ENCODE measurements around the gene MTMR12.
"Not testable (repeated sequence)": the region's sequence is repeated elsewhere in the genome, so short reads cannot be mapped to it uniquely, and the experiment has no call there.

MTMR12 gene

DNA sequence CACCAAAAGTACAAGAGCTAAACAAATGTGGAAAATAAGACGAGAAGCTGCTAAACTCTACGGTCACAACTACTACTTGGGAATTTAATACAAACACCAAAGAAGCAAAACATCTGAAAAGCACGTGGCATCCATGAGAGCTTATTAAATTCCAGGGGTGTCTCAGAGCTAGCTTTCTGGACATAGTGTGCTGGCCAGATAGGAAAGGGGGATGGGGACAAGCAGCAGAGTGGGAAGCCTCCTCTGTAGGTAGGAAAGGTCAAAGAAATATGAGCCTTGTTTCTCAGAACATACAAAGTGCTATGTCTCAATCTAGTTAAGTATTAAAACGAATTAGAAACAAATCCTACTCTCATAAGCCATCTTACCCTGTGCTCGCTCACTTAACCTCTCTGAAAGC is 87.3 kb downstream of the MTMR12 start:
- Histone ChIP-seq H3K4me1 (ENCODE audit: control extremely low read depth in 1 of 4, control insufficient read depth in 4 of 4, insufficient read depth in 4 of 4, low read length in 3 of 4) (peaks cover 0 to 13% (median 7%) of the 10 kb centered on the region in 4 experiments), H3K27ac (ENCODE audit: insufficient read depth in 1 of 2, low read depth in 1 of 2, low read length in 2 of 2, poor library complexity in 1 of 2, severe bottlenecking in 2 of 2) (no peak overlapping the region), H3K9me3 (ENCODE audit: control extremely low read depth in 1 of 5, control insufficient read depth in 4 of 5, insufficient read depth in 2 of 5, low read depth in 1 of 5, low read length in 4 of 5) (no peaks in the 10 kb centered on the region), H3K36me3 (ENCODE audit: control insufficient read depth in 4 of 4, insufficient read depth in 4 of 4, low read length in 3 of 4) (peaks cover 0 to 14% (median 9%) of the 10 kb centered on the region in 4 experiments), H3K4me3 (ENCODE audit: control insufficient read depth in 1 of 7, extremely low read depth in 1 of 7, insufficient read depth in 4 of 7, low read depth in 2 of 7, low read length in 6 of 7) (no peak overlapping the region), H3K27me3 (replicated peaks in 2 of 5; ENCODE audit: control insufficient read depth in 4 of 5, insufficient read depth in 5 of 5, low read length in 4 of 5) (no peaks in the 10 kb centered on the region)
- 97% methylated on average over 4 of the region's 5 CpGs for WGBS (ENCODE audit: insufficient coverage)
- ChIA-PET CTCF (interaction anchor here (0.6 to 1.2 kb wide), 2 partner anchors 9 to 30 kb away, joined by 3 read pairs; no protein-coding TSS in a partner anchor), POLR2A (no interaction called here)
- DNase-seq = no peak

DNA sequence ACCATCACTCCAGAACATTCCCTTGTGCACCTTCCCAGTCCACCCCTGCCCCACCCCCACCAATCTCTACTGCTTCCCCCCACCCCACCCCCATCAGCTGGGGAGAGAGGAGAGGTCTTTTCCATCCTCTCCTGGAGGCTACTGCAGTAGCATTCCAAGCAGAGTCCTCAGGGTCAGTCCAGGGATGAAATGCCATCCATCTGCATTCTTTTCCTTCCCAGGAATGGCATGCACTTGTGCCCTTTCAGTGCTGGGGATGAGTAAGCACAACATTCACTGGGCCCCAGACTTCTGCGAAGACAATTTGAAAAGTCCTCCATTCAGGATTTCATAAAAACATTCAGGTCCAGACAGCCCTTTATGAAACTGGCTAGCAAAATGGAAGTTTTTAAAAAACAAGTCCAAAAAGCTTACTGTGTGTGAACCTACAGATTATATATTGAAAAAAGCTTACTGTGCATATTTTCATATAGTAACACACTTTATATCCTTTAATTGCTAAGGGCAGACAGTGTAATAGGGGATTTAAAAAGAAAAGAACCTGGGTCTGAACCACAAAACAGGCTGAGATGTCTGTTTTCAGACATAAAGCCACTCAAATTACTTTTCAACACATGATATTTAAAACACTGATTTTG is 88.6 kb downstream of the MTMR12 start:
- H3K36me3 ChIP-seq (ENCODE audit: control insufficient read depth in 4 of 4, insufficient read depth in 4 of 4, low read length in 3 of 4) = peaks cover 0 to 6% (median 5%) of the 10 kb centered on the region in 4 experiments
- no peak overlapping the region for H3K27ac ChIP-seq (ENCODE audit: insufficient read depth in 1 of 2, low read depth in 1 of 2, low read length in 2 of 2, poor library complexity in 1 of 2, severe bottlenecking in 2 of 2)
- H3K27me3 ChIP-seq (replicated peaks in 2 of 5; ENCODE audit: control insufficient read depth in 4 of 5, insufficient read depth in 5 of 5, low read length in 4 of 5) = no peaks in the 10 kb centered on the region
- WGBS (ENCODE audit: insufficient coverage) = 89% methylated on average over 1 of the region's 1 CpG
- peaks cover 0 to 8% (median under 1%) of the 10 kb centered on the region in 4 experiments for H3K4me1 ChIP-seq (ENCODE audit: control extremely low read depth in 1 of 4, control insufficient read depth in 4 of 4, insufficient read depth in 4 of 4, low read length in 3 of 4)
- CTCF ChIA-PET = no interaction called here
- POLR2A ChIA-PET = no interaction called here
- no peaks in the 10 kb centered on the region for H3K9me3 ChIP-seq (ENCODE audit: control extremely low read depth in 1 of 5, control insufficient read depth in 4 of 5, insufficient read depth in 2 of 5, low read depth in 1 of 5, low read length in 4 of 5)
- DNase-seq = no peak
- H3K4me3 ChIP-seq (ENCODE audit: control insufficient read depth in 1 of 7, extremely low read depth in 1 of 7, insufficient read depth in 4 of 7, low read depth in 2 of 7, low read length in 6 of 7) = no peak overlapping the region

DNA sequence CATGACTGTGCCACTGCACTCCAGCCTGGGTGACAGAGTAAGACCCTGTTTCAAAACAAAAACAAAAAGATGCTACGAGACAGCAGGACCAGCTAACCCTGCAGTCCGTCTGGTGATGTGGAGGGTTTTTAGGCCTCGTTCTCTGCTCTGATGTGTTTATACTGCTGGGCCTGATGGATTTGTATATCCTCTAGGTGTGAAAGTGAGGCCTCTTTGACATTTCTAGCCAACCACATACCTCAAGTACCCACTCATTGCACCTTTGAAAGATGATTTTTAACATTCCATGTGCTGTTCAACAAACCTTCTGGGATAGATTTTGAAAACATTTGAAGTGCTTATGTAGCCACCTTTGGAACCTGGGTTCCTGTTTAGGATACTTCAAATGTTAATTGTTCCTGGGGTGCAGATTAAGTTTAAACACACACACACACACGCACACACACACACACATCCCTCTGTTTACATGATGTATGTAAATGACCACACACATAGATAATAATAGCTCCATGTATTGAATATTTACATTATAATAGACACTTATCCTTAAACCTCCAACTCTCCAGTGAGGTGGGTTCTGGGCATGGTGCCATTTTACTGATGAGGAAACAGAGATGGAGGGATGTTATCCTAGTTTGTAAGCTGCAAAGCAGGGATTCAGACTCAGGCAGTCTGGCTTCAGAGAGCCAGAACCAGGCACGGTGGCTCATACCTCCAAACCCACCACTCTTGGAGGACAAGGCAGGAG is 89.8 kb downstream of the MTMR12 start:
- 100% methylated on average over 3 of the region's 5 CpGs for WGBS (ENCODE audit: insufficient coverage)
- H3K9me3 ChIP-seq (ENCODE audit: control extremely low read depth in 1 of 5, control insufficient read depth in 4 of 5, insufficient read depth in 2 of 5, low read depth in 1 of 5, low read length in 4 of 5) = no peaks in the 10 kb centered on the region
- peaks cover 5 to 19% (median 8%) of the 10 kb centered on the region in 4 experiments for H3K4me1 ChIP-seq (ENCODE audit: control extremely low read depth in 1 of 4, control insufficient read depth in 4 of 4, insufficient read depth in 4 of 4, low read length in 3 of 4)
- H3K27me3 ChIP-seq (replicated peaks in 2 of 5; ENCODE audit: control insufficient read depth in 4 of 5, insufficient read depth in 5 of 5, low read length in 4 of 5) = no peaks in the 10 kb centered on the region
- H3K4me3 ChIP-seq (ENCODE audit: control insufficient read depth in 1 of 7, extremely low read depth in 1 of 7, insufficient read depth in 4 of 7, low read depth in 2 of 7, low read length in 6 of 7) = no peak overlapping the region
- no peak overlapping the region for H3K27ac ChIP-seq (ENCODE audit: insufficient read depth in 1 of 2, low read depth in 1 of 2, low read length in 2 of 2, poor library complexity in 1 of 2, severe bottlenecking in 2 of 2)
- ChIA-PET POLR2A (no interaction called here), CTCF (interaction anchor here (0.7 to 1.1 kb wide), 3 partner anchors 10 to 50 kb away, joined by 3 read pairs; no protein-coding TSS in a partner anchor)
- DNase-seq = no peak
- H3K36me3 ChIP-seq (ENCODE audit: control insufficient read depth in 4 of 4, insufficient read depth in 4 of 4, low read length in 3 of 4) = peaks cover 0 to 2% (median 0%) of the 10 kb centered on the region in 4 experiments

DNA sequence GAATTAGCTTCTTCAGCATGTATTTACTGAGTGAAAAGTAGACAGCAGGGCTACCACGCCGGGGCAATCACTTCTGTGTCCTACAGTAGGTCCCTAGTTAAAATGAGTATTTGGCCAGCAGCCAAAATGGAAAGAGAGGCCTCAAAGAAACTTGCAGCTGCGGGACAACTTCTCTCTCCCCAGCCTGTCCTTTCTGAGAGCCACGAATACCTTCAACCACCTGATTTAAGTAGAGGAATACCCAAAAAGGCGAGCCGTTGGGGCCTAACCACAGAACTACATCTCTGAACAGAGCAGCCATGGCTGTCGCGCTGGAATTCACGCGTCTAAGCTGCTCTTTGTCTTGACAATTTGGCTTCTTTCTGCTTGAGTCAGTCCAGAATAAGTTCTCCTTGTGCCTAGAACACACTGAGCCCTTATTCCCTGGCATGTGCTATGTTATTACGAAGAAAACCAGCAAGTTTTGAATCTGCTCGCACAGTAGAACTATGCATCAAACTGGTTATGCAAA is 94.8 kb downstream of the MTMR12 start:
- no peak overlapping the region for H3K27ac ChIP-seq (ENCODE audit: insufficient read depth in 1 of 2, low read depth in 1 of 2, low read length in 2 of 2, poor library complexity in 1 of 2, severe bottlenecking in 2 of 2)
- peaks cover 7 to 24% (median 12%) of the 10 kb centered on the region in 4 experiments for H3K4me1 ChIP-seq (ENCODE audit: control extremely low read depth in 1 of 4, control insufficient read depth in 4 of 4, insufficient read depth in 4 of 4, low read length in 3 of 4)
- ChIA-PET CTCF (interaction anchor here (1.6 to 2.2 kb wide), 2 partner anchors 14 to 16 kb away, joined by 3 to 6 read pairs; no protein-coding TSS in a partner anchor), POLR2A (no interaction called here)
- H3K27me3 ChIP-seq (replicated peaks in 2 of 5; ENCODE audit: control insufficient read depth in 4 of 5, insufficient read depth in 5 of 5, low read length in 4 of 5) = no peaks in the 10 kb centered on the region
- no peaks in the 10 kb centered on the region for H3K36me3 ChIP-seq (ENCODE audit: control insufficient read depth in 4 of 4, insufficient read depth in 4 of 4, low read length in 3 of 4)
- WGBS (ENCODE audit: insufficient coverage) = 39% methylated on average over 11 of the region's 12 CpGs
- H3K9me3 ChIP-seq (ENCODE audit: control extremely low read depth in 1 of 5, control insufficient read depth in 4 of 5, insufficient read depth in 2 of 5, low read depth in 1 of 5, low read length in 4 of 5) = no peaks in the 10 kb centered on the region
- DNase-seq = peak; percentile 45 to 78 (median 75)
- no peak overlapping the region for H3K4me3 ChIP-seq (ENCODE audit: control insufficient read depth in 1 of 7, extremely low read depth in 1 of 7, insufficient read depth in 4 of 7, low read depth in 2 of 7, low read length in 6 of 7)

DNA sequence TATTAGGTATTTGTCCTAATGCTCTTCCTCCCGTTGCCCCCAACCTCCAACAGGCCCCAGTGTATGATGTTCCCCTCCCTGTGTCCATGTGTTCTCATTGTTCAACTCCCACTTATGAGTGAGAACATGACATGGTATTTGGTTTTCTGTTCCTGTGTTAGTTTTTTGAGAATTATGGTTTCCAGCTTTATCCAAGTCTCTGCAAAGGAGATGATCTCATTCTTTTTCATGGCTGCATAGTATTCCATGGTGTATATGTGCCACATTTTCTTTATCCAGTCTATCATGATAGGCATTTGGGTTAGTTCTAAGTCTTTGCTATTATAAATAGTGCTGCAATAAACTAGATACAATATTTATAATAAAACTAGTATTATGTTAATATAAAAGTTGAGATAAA is 98.4 kb downstream of the MTMR12 start:
- CTCF ChIA-PET; POLR2A ChIA-PET; H3K27ac ChIP-seq (ENCODE audit: insufficient read depth in 1 of 2, low read depth in 1 of 2, low read length in 2 of 2, poor library complexity in 1 of 2, severe bottlenecking in 2 of 2); DNase-seq; H3K4me3 ChIP-seq (ENCODE audit: control insufficient read depth in 1 of 7, extremely low read depth in 1 of 7, insufficient read depth in 4 of 7, low read depth in 2 of 7, low read length in 6 of 7); H3K9me3 ChIP-seq (ENCODE audit: control extremely low read depth in 1 of 5, control insufficient read depth in 4 of 5, insufficient read depth in 2 of 5, low read depth in 1 of 5, low read length in 4 of 5); H3K27me3 ChIP-seq (replicated peaks in 2 of 5; ENCODE audit: control insufficient read depth in 4 of 5, insufficient read depth in 5 of 5, low read length in 4 of 5); H3K36me3 ChIP-seq (ENCODE audit: control insufficient read depth in 4 of 4, insufficient read depth in 4 of 4, low read length in 3 of 4): not testable (repeated sequence)
- H3K4me1 ChIP-seq (ENCODE audit: control extremely low read depth in 1 of 4, control insufficient read depth in 4 of 4, insufficient read depth in 4 of 4, low read length in 3 of 4) = peaks cover 18 to 46% (median 30%) of the 10 kb centered on the region in 4 experiments
- no CpG with 5 or more reads among the region's 1 CpG for WGBS (ENCODE audit: insufficient coverage)

DNA sequence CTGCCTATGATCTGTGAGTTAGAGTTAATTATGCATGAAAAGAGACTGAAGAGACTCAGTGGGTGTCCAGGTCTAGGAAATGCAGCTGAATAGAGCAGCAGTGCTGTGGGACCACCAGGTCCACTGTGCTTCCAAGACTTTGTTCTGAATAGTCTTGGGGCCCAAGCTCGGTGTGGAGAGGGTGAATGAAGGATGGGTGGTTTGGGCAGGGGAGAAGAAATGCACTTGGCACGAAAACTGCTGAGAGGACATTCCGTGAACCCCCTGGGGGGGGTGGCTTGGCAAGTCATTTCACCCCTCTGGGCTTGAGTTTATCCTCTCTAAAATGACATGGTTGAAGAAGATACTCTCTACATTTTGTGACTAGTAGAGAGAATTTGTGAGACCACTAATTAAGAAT is 102.6 kb downstream of the MTMR12 start:
- no peaks in the 10 kb centered on the region for H3K9me3 ChIP-seq (ENCODE audit: control extremely low read depth in 1 of 5, control insufficient read depth in 4 of 5, insufficient read depth in 2 of 5, low read depth in 1 of 5, low read length in 4 of 5)
- 100% methylated on average over 2 of the region's 3 CpGs for WGBS (ENCODE audit: insufficient coverage)
- H3K27me3 ChIP-seq (replicated peaks in 2 of 5; ENCODE audit: control insufficient read depth in 4 of 5, insufficient read depth in 5 of 5, low read length in 4 of 5) = no peaks in the 10 kb centered on the region
- H3K4me3 ChIP-seq (ENCODE audit: control insufficient read depth in 1 of 7, extremely low read depth in 1 of 7, insufficient read depth in 4 of 7, low read depth in 2 of 7, low read length in 6 of 7) = no peak overlapping the region
- no peak for DNase-seq
- no peaks in the 10 kb centered on the region for H3K36me3 ChIP-seq (ENCODE audit: control insufficient read depth in 4 of 4, insufficient read depth in 4 of 4, low read length in 3 of 4)
- ChIA-PET POLR2A (no interaction called here), CTCF (interaction anchor here (1.5 kb wide), 1 partner anchor 12 kb away, joined by 3 read pairs; no protein-coding TSS in a partner anchor)
- H3K4me1 ChIP-seq (ENCODE audit: control extremely low read depth in 1 of 4, control insufficient read depth in 4 of 4, insufficient read depth in 4 of 4, low read length in 3 of 4) = peaks cover 11 to 37% (median 28%) of the 10 kb centered on the region in 4 experiments
- H3K27ac ChIP-seq (ENCODE audit: insufficient read depth in 1 of 2, low read depth in 1 of 2, low read length in 2 of 2, poor library complexity in 1 of 2, severe bottlenecking in 2 of 2) = peak overlapping the region; percentile 15 to 39

DNA sequence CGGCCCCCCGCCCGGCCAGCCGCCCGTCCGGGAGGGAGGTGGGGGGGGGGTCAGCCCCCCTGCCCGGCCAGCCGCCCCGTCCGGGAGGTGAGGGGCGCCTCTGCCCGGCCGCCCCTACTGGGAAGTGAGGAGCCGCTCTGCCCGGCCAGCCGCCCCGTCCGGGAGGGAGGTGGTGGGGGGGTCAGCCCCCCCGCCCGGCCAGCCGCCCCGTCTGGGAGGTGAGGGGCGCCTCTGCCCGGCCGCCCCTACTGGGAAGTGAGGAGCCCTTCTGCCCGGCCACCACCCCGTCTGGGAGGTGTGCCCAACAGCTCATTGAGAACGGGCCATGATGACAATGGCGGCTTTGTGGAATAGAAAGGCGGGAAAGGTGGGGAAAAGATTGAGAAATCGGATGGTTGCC is 103.9 kb downstream of the MTMR12 start:
- H3K27ac ChIP-seq (ENCODE audit: insufficient read depth in 1 of 2, low read depth in 1 of 2, low read length in 2 of 2, poor library complexity in 1 of 2, severe bottlenecking in 2 of 2); H3K4me3 ChIP-seq (ENCODE audit: control insufficient read depth in 1 of 7, extremely low read depth in 1 of 7, insufficient read depth in 4 of 7, low read depth in 2 of 7, low read length in 6 of 7); H3K36me3 ChIP-seq (ENCODE audit: control insufficient read depth in 4 of 4, insufficient read depth in 4 of 4, low read length in 3 of 4); H3K27me3 ChIP-seq (replicated peaks in 2 of 5; ENCODE audit: control insufficient read depth in 4 of 5, insufficient read depth in 5 of 5, low read length in 4 of 5); DNase-seq; POLR2A ChIA-PET; H3K9me3 ChIP-seq (ENCODE audit: control extremely low read depth in 1 of 5, control insufficient read depth in 4 of 5, insufficient read depth in 2 of 5, low read depth in 1 of 5, low read length in 4 of 5): not testable (repeated sequence)
- CTCF ChIA-PET = interaction anchor here (0.8 kb wide), 1 partner anchor 23 kb away, joined by 3 read pairs; no protein-coding TSS in a partner anchor
- H3K4me1 ChIP-seq (ENCODE audit: control extremely low read depth in 1 of 4, control insufficient read depth in 4 of 4, insufficient read depth in 4 of 4, low read length in 3 of 4) = peaks cover 11 to 32% (median 26%) of the 10 kb centered on the region in 4 experiments
- no CpG with 5 or more reads among the region's 31 CpGs for WGBS (ENCODE audit: insufficient coverage)

Measured in common myeloid progenitor, CD34-positive (primary cell).